PC-3 (cell line): ENCODE data around the gene AVL9.
"Not testable (repeated sequence)": the region's sequence is repeated elsewhere in the genome, so short reads cannot be mapped to it uniquely, and the experiment has no call there.

Source experiments
- EZH2phosphoT487 ChIP-seq: fragments of 300-600 bp; sonication (generic); IDR thresholded peaks from 2 replicates; pipeline ENCODE4 v1.6.1; 2018; ENCODE audit warnings: mild to moderate bottlenecking, antibody characterized with exemption, low read length, borderline replicate concordance
- TF ChIP-seq, protein P1 (sequence below): fragments of 300-600 bp; sonication (generic); conservative IDR thresholded peaks from 2 replicates; pipeline ENCODE4 v1.5.1; 2017; ENCODE audit warnings: antibody characterized with exemption, low read depth, mild to moderate bottlenecking, low read length

DNA sequence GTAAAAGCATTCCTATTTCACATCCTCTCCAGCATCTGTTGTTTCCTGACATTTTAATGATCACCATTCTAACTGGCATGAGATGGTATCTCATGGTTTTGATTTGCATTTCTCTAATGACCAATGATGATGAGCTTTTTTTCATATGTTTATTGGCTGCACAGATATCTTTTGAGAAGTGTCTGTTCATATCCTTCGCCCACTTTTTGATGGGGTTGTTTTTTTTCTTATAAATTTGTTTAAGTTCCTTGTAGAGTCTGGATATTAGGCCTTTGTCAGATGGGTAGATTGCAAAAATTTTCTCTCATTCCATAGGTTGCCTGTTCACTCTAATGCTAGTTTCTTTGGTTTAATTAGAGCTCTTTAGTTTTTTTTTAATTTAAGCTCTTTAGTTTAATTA, 4.9 kb downstream of the AVL9 start:
- not testable (repeated sequence) for TF ChIP-seq EZH2phosphoT487
- TF ChIP-seq, protein P1, sequence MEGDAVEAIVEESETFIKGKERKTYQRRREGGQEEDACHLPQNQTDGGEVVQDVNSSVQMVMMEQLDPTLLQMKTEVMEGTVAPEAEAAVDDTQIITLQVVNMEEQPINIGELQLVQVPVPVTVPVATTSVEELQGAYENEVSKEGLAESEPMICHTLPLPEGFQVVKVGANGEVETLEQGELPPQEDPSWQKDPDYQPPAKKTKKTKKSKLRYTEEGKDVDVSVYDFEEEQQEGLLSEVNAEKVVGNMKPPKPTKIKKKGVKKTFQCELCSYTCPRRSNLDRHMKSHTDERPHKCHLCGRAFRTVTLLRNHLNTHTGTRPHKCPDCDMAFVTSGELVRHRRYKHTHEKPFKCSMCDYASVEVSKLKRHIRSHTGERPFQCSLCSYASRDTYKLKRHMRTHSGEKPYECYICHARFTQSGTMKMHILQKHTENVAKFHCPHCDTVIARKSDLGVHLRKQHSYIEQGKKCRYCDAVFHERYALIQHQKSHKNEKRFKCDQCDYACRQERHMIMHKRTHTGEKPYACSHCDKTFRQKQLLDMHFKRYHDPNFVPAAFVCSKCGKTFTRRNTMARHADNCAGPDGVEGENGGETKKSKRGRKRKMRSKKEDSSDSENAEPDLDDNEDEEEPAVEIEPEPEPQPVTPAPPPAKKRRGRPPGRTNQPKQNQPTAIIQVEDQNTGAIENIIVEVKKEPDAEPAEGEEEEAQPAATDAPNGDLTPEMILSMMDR = not testable (repeated sequence)
